CD4-positive, alpha-beta T cell (primary cell): ENCODE measurements around the gene EYA2. TPM values are rescaled to one million over a fixed set of nuclear protein-coding genes. Genes with fewer than 3 reads are reported as not detected.

Source experiments
- ATAC-seq: fragments of 200-7000 bp; cut with Tn5 transposase; one replicate; pipeline ENCODE4 v1.10.0; 2022; ENCODE audit warnings: mild to moderate bottlenecking; ENCODE audit not compliant: poor library complexity
- CTCF ChIA-PET: fragments of 350-600 bp; sonication (Branson Sonifier 250); formaldehyde crosslinking; loops from one replicate; lab custom pipeline; 2021; ENCODE audit warnings: antibody characterized with exemption, inconsistent platforms; lab: Charles Lee
- POLR2A ChIA-PET: fragments of 350-600 bp; sonication (Branson Sonifier 250); formaldehyde crosslinking; loops from one replicate; lab custom pipeline; 2021; ENCODE audit warnings: antibody characterized with exemption, inconsistent platforms; lab: Charles Lee
- DNase-seq, 14 experiments: peaks; one replicate each; pipeline ENCODE4 v3.0.0-alpha.2; 2013 to 2020; ENCODE audit warnings: mixed read lengths in 2 of 14
- H3K27ac ChIP-seq, 2 donors: one replicate each; pipeline versions ENCODE4 v1.5.1 to v1.7.0; 2013; ENCODE audit warnings: low read length in 2 of 2, low read depth in 1 of 2, mild to moderate bottlenecking in 1 of 2
- H3K27me3 ChIP-seq, 2 experiments: 1 replicate in 1 of 2; 2 replicates in 1 of 2; pipeline versions ENCODE4 v1.6.1 to v1.7.0; 2013; ENCODE audit warnings: low read length in 2 of 2, control low read depth in 1 of 2, mild to moderate bottlenecking in 1 of 2, moderate library complexity in 1 of 2; ENCODE audit not compliant: insufficient read depth in 2 of 2, control insufficient read depth in 1 of 2
- H3K36me3 ChIP-seq: one replicate; pipeline ENCODE4 v1.6.1; 2013; ENCODE audit warnings: low read length, control low read depth; ENCODE audit not compliant: insufficient read depth
- H3K4me1 ChIP-seq: one replicate; pipeline ENCODE4 v1.6.1; 2013; ENCODE audit warnings: low read length, control low read depth; ENCODE audit not compliant: insufficient read depth
- H3K4me3 ChIP-seq: one replicate; pipeline ENCODE4 v1.5.1; 2013; ENCODE audit warnings: mild to moderate bottlenecking, low read length, moderate library complexity
- H3K9me3 ChIP-seq, 2 experiments: 1 replicate in 1 of 2; 2 replicates in 1 of 2; pipeline versions ENCODE4 v1.6.1 to v1.7.0; 2013; ENCODE audit warnings: low read length in 2 of 2, mild to moderate bottlenecking in 2 of 2, control low read depth in 1 of 2, moderate library complexity in 1 of 2; ENCODE audit not compliant: control insufficient read depth in 1 of 2, insufficient read depth in 1 of 2
- H3K27ac Mint-ChIP-seq: one replicate; pipeline ENCODE4 v1.8.0; 2020; ENCODE audit warnings: mixed read lengths
- H3K27me3 Mint-ChIP-seq: one replicate; pipeline ENCODE4 v1.8.0; 2021; ENCODE audit warnings: mixed read lengths
- H3K36me3 Mint-ChIP-seq: one replicate; pipeline ENCODE4 v1.8.0; 2021; ENCODE audit warnings: low read depth, mixed read lengths
- H3K4me1 Mint-ChIP-seq: one replicate; pipeline ENCODE4 v1.8.0; 2021; ENCODE audit warnings: low read depth, mixed read lengths
- H3K4me3 Mint-ChIP-seq: one replicate; pipeline ENCODE4 v1.8.0; 2020; ENCODE audit warnings: mild to moderate bottlenecking, mixed read lengths
- H3K9me3 Mint-ChIP-seq: one replicate; pipeline ENCODE4 v1.8.0; 2020; ENCODE audit warnings: mixed read lengths
- intact Hi-C, 2 experiments: fragments of 100-400 bp; cut with DNase I in 1 of 2; cut with micrococcal nuclease in 1 of 2; formaldehyde crosslinking; loops; one replicate each; pipeline versions ENCODE4 v1.15.1 to v1.9.0; 2023 to 2025; cut with DNase I, micrococcal nuclease
- total RNA-seq, 174 experiments: library from RNA in 2 of 174; stranded (reverse) in 2 of 174; gene quantifications; one replicate each; pipeline ENCODE4 v1.2.3 and lab custom pipeline; 2021 to 2026
- TF ChIP-seq, protein P1 (sequence below): fragments of 200-600 bp; IDR thresholded peaks from one replicate; pipeline ENCODE4 v1.8.0; 2022; ENCODE audit warnings: antibody characterized with exemption, mild to moderate bottlenecking

Gene EYA2
- total RNA-seq, 2 experiments from 2014 or later = not detected

DNA sequence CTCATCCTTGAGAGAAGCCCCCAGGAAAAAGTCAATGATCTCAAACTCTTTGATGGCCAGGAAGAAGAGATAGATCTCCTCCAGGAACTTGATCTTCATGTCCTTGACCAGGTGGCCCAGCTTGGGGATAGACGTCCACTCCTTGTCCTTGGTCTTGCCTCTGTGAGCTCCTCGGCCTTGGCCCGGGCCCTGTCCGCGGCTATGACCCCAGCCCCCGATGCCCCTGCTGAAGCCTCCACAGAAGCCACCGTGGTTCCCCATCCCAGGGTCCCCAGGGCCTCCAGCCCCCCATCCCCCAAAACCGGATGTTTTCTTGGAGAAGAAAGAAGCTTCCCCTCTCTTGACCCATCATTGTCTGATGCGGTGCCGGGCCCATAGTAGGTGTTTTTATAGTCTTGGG lies 266.8 kb downstream of the EYA2 start:
- DNase-seq = no peak
- no peak overlapping the region for H3K27ac Mint-ChIP-seq
- no peaks in the 10 kb centered on the region for H3K9me3 Mint-ChIP-seq
- intact Hi-C loops = no loop called here
- CTCF ChIA-PET = no interaction called here
- H3K27me3 Mint-ChIP-seq = peaks cover 13% of the 10 kb centered on the region
- TF ChIP-seq, protein P1, sequence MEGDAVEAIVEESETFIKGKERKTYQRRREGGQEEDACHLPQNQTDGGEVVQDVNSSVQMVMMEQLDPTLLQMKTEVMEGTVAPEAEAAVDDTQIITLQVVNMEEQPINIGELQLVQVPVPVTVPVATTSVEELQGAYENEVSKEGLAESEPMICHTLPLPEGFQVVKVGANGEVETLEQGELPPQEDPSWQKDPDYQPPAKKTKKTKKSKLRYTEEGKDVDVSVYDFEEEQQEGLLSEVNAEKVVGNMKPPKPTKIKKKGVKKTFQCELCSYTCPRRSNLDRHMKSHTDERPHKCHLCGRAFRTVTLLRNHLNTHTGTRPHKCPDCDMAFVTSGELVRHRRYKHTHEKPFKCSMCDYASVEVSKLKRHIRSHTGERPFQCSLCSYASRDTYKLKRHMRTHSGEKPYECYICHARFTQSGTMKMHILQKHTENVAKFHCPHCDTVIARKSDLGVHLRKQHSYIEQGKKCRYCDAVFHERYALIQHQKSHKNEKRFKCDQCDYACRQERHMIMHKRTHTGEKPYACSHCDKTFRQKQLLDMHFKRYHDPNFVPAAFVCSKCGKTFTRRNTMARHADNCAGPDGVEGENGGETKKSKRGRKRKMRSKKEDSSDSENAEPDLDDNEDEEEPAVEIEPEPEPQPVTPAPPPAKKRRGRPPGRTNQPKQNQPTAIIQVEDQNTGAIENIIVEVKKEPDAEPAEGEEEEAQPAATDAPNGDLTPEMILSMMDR = no peak
- Histone ChIP-seq H3K27ac (no peak overlapping the region), H3K36me3 (no peaks in the 10 kb centered on the region), H3K27me3 (no peaks in the 10 kb centered on the region), H3K4me3 (no peak overlapping the region), H3K4me1 (no peaks in the 10 kb centered on the region), H3K9me3 (peaks cover 0 to 12% of the 10 kb centered on the region in 2 experiments)
- no peaks in the 10 kb centered on the region for H3K36me3 Mint-ChIP-seq
- no peak overlapping the region for H3K4me3 Mint-ChIP-seq
- POLR2A ChIA-PET = no interaction called here
- no peak for ATAC-seq
- H3K4me1 Mint-ChIP-seq = no peaks in the 10 kb centered on the region

DNA sequence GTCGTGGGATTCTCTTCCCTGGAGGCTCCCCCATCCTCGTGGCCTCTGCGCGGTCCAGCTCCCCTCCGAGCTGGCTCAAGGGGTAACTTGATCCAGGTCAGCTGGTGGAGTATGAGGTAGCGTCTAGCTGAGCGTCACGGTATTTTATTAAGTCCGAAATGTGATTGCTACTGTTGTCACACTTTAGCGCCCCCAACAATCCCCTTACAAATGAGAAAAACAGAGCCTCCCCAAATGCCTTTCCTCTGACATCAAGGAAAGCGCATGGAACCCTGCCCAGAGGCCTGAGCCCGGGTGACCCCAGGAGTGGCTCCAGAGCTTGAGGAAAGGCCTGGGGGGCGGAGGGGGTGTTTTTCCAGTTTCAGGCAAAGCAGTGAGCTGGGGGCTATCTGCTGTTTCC lies 269.5 kb downstream of the EYA2 start:
- no peak overlapping the region for H3K27ac ChIP-seq
- H3K4me3 Mint-ChIP-seq = no peak overlapping the region
- H3K4me1 Mint-ChIP-seq = no peaks in the 10 kb centered on the region
- peaks cover 0 to 12% of the 10 kb centered on the region in 2 experiments for H3K9me3 ChIP-seq
- peaks cover 7% of the 10 kb centered on the region for H3K27me3 Mint-ChIP-seq
- no peaks in the 10 kb centered on the region for H3K9me3 Mint-ChIP-seq
- ChIA-PET POLR2A (no interaction called here), CTCF (no interaction called here)
- no peak for ATAC-seq
- no peak overlapping the region for H3K4me3 ChIP-seq
- H3K27me3 ChIP-seq = peaks cover 0 to 5% of the 10 kb centered on the region in 2 experiments
- H3K27ac Mint-ChIP-seq = no peak overlapping the region
- intact Hi-C loops = no loop called here
- no peaks in the 10 kb centered on the region for H3K36me3 ChIP-seq
- H3K4me1 ChIP-seq = no peaks in the 10 kb centered on the region
- TF ChIP-seq, protein P1 = no peak
- DNase-seq = no peak
- H3K36me3 Mint-ChIP-seq = no peaks in the 10 kb centered on the region

DNA sequence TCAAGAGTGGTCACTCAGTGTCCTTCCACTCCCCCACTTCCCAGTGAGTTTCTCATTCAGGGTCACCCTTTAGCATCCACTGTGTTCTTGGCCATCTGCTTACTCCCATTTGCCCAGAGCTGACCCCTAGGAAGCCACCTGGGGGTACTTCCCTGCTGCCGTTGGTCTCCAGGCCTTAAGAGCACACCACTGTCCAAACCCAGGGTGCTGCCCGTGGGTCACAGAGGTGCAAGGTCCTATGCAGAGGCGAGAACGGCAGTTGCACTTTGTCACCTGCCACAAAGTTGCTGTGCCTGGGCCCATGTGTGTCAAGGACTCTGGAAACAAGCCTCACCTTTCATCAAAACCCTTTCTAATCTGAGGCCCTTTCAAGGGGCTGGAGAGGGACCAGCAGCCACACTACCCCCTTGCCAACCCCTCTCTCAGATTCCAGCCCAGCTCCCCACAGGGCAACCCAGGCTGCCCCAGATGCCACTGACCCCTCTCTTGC lies 270.8 kb downstream of the EYA2 start:
- peaks cover 0 to 5% of the 10 kb centered on the region in 2 experiments for H3K27me3 ChIP-seq
- H3K4me3 ChIP-seq = no peak overlapping the region
- no peaks in the 10 kb centered on the region for H3K4me1 ChIP-seq
- peaks cover 0 to 12% of the 10 kb centered on the region in 2 experiments for H3K9me3 ChIP-seq
- ChIA-PET POLR2A (no interaction called here), CTCF (no interaction called here)
- H3K36me3 Mint-ChIP-seq = no peaks in the 10 kb centered on the region
- H3K27me3 Mint-ChIP-seq = peaks cover 3% of the 10 kb centered on the region
- no peak overlapping the region for H3K27ac Mint-ChIP-seq
- TF ChIP-seq, protein P1 = no peak
- DNase-seq (no peak), ATAC-seq (no peak)
- no peak overlapping the region for H3K27ac ChIP-seq
- H3K36me3 ChIP-seq = no peaks in the 10 kb centered on the region
- intact Hi-C loops = no loop called here
- H3K4me1 Mint-ChIP-seq = no peaks in the 10 kb centered on the region
- H3K4me3 Mint-ChIP-seq = no peak overlapping the region
- H3K9me3 Mint-ChIP-seq = no peaks in the 10 kb centered on the region
